WI38 (cell line): ENCODE results near the gene PARD3.

ENCODE experiments used
- H3K4me3 ChIP-seq: 2 replicates; pipeline ENCODE4 v1.5.1; 2011; ENCODE audit warnings: low read depth, mild to moderate bottlenecking, control low read depth, low read length
- CTCF ChIP-seq: IDR thresholded peaks from 2 replicates; pipeline ENCODE4 v1.5.1; 2012; ENCODE audit warnings: low read depth, mild to moderate bottlenecking, control low read depth, low read length

Gene PARD3

DNA sequence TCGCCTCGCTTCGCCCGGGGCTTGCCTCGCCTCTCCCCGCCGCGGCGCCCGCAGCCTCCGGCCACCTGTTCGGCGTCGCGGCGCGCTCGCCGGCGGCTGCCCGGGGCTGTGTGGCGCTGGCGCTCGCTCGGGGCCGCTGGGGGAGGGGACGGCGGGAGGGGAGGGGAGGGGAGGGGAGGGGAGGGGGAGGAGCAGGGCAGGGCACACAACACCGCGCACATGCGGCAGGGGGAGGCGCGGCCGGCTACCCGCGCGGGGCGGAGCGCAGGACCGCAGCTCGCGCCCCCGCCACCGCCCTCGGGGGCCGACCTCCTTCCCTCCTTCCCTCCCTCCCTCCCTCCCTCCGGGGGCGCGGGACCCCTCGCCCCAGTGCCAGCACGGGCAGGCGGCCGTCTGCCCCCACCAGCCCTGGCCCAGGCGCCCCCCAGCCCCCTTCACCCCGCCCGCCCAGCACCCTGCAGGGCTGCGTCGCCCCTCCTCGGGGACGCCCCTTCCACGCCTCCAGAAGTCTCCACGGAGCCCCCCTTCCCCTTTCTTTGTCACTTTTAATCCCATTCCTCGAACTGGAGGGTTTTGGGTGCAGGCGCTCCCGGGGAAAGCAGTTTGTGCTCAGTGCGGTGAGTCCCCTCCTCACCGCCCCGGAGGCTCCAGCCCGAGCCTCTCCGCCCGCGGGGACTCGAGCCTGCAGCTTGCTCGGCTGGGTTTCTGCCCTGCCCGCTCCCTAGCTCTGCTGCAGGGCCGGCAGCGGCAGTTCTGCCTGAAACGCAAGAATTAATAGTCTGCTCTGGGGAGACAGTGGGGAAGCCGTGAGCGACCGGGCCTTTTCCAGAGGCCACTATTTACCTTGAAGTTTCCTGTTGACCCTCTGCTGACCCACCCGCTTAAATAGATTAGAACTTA, at the start of gene PARD3:
Gene PARD3 (minus strand): TSS at position 112 of the 900 bp plus-strand sequence. CDS start 301 bp downstream, outside the sequence.
- no peak for TF ChIP-seq CTCF
- peak within 1 kb of the TSS; percentile 82 for H3K4me3 ChIP-seq

GRCh38 chr10:34864149-34865067, 49.3 kb upstream of the PARD3 start:
- no peak for TF ChIP-seq CTCF
- H3K4me3 ChIP-seq, result no peak overlapping the region

- no peak for TF ChIP-seq CTCF
- no peak overlapping the region for H3K4me3 ChIP-seq
Observed at GRCh38 chr10:34862892-34863291, 47.8 kb upstream of the PARD3 start.

DNA sequence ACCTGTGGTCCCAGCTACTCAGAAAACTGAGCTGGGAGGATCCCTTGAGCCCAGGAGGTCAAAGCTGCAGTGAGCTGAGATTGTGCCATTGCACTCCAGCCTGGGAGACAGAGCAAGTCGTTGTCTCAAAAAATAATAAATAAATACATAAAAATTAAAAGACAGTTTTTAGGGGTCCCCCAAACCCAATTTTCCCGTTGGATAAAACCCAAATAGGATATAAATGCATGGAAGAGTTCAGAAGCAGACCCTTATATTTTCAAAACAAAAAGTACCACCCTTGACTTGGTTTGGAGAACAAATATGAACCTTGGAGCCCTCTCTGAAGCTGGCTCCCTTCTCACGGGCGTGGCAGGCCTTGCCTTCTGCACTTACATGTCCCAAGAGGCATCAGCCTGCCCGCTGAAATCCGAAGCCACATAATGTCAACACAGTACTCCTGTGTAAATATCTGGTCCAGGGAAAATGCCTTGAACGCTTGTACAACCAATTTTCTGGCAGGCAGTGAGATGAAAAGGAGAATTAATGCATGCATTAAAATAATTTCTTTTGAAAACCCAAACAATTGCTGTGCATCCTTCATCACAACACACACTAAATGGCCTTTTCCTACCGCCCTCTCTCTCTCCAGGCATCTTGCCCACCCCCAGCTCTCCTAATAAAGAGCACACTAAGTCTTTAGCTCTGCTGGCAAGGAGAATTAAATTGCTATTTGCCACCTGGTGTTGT, 46.4 kb upstream of the PARD3 start:
- no peak for TF ChIP-seq CTCF
- no peak overlapping the region for H3K4me3 ChIP-seq

GRCh38 chr10:34859170-34859569, 44.1 kb upstream of the PARD3 start:
- TF ChIP-seq CTCF, result no peak

DNA sequence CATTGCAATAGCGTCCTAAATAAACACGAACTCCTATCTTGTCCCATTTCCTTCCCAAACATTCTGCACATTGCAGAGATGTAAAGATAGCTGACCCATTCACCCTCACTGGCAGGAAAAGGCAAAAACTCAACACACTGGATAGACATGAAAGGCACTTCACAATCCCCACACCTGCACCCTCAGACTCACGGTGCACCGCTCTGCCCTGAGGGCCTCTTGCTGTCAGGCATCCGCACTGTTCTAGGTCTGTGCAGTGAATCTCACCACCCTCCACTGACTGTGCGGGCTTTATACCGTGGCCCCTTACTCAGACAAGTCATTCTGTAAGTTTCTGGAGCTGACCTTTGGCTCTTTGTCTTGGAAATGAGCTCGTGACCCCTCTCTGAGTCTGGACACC, 42.9 kb upstream of the PARD3 start:
- TF ChIP-seq CTCF, result no peak

More at GRCh38 chr10:34859170-34859569, 44.1 kb upstream of the PARD3 start:
- H3K4me3 ChIP-seq, result no peak overlapping the region

More for the DNA sequence above, 42.9 kb upstream of the PARD3 start:
- no peak overlapping the region for H3K4me3 ChIP-seq
